Natural killer cell (primary cell): Measurements from ENCODE around the gene MCEMP1. TPM values are rescaled to one million over a fixed set of nuclear protein-coding genes. Genes with fewer than 3 reads are reported as not detected.
A peak's percentile ranks its signal among the peaks of the same experiment; 100 is the strongest.

Experiments
- ATAC-seq, 3 donors: fragments of 150-1000 bp in 2 of 3; fragments of 200-7000 bp in 1 of 3; cut with Tn5 transposase; 1 replicate in 1 of 3; 2 replicates in 2 of 3; pipeline ENCODE4 v1.10.0; 2021; ENCODE audit warnings: mild to moderate bottlenecking in 2 of 3, moderate library complexity in 2 of 3
- DNase-seq, 2 donors: peaks; one replicate each; pipeline versions ENCODE4 v3.0.0 to v3.0.0-alpha.2; 2013 to 2021; ENCODE audit warnings: mixed read lengths in 1 of 2
- H3K27ac ChIP-seq: one replicate; pipeline ENCODE4 v1.5.1; 2013; ENCODE audit warnings: mild to moderate bottlenecking, low read length
- H3K27me3 ChIP-seq: one replicate; pipeline ENCODE4 v1.6.1; 2013; ENCODE audit warnings: low read length; ENCODE audit not compliant: control insufficient read depth, insufficient read depth
- H3K36me3 ChIP-seq: one replicate; pipeline ENCODE4 v1.6.1; 2013; ENCODE audit warnings: low read length; ENCODE audit not compliant: control insufficient read depth, insufficient read depth
- H3K4me1 ChIP-seq: one replicate; pipeline ENCODE4 v1.6.1; 2013; ENCODE audit warnings: low read length; ENCODE audit not compliant: control insufficient read depth, insufficient read depth
- H3K4me3 ChIP-seq: one replicate; pipeline ENCODE4 v1.5.1; 2013; ENCODE audit warnings: low read length
- H3K9me3 ChIP-seq: one replicate; pipeline ENCODE4 v1.6.1; 2013; ENCODE audit warnings: low read length; ENCODE audit not compliant: control insufficient read depth, insufficient read depth
- H3K27ac Mint-ChIP-seq, 2 donors: one replicate each; pipeline ENCODE4 v1.8.0; 2022; ENCODE audit warnings: mild to moderate bottlenecking in 2 of 2, mixed read lengths in 2 of 2, moderate library complexity in 1 of 2
- H3K27me3 Mint-ChIP-seq, 2 donors: one replicate each; pipeline ENCODE4 v1.8.0; 2022; ENCODE audit warnings: low read depth in 2 of 2, mixed read lengths in 2 of 2
- H3K36me3 Mint-ChIP-seq: one replicate; pipeline ENCODE4 v1.8.0; 2022; ENCODE audit warnings: mixed read lengths
- H3K4me1 Mint-ChIP-seq, 2 donors: one replicate each; pipeline ENCODE4 v1.8.0; 2022; ENCODE audit warnings: mixed read lengths in 2 of 2
- H3K4me3 Mint-ChIP-seq: one replicate; pipeline ENCODE4 v1.8.0; 2022; ENCODE audit warnings: mild to moderate bottlenecking, moderate library complexity, mixed read lengths
- H3K9me3 Mint-ChIP-seq, 2 donors: one replicate each; pipeline ENCODE4 v1.8.0; 2022; ENCODE audit warnings: mixed read lengths in 2 of 2
- WGBS: methylation state at CpG from one replicate; pipeline ENCODE4 v1.1.7; 2013; ENCODE audit warnings: missing lambda C conversion rate; ENCODE audit not compliant: insufficient coverage; 5-methylcytosine and 5-hydroxymethylcytosine counted together
- intact Hi-C: fragments of 100-400 bp; cut with micrococcal nuclease; formaldehyde crosslinking; loops from one replicate; pipeline ENCODE4 v1.14.2; 2022
- total RNA-seq, 4 donors: library from RNA; stranded (reverse); fragments of 120-200 nt in 1 of 4; gene quantifications; one replicate each; pipeline versions ENCODE4 v1.2.3 to v1.2.4, GENCODE V29; 2013 to 2022
- TF ChIP-seq, protein P1 (sequence below): fragments of 200-600 bp; IDR thresholded peaks from one replicate; pipeline ENCODE4 v1.8.0; 2022; ENCODE audit warnings: antibody characterized with exemption

The MCEMP1 gene
- total RNA-seq, 3 donors from 2014 or later (not counting 1 experiment from before 2014, with no cell fraction given): 0.59 to 4.8 (median 1.8) TPM

DNA sequence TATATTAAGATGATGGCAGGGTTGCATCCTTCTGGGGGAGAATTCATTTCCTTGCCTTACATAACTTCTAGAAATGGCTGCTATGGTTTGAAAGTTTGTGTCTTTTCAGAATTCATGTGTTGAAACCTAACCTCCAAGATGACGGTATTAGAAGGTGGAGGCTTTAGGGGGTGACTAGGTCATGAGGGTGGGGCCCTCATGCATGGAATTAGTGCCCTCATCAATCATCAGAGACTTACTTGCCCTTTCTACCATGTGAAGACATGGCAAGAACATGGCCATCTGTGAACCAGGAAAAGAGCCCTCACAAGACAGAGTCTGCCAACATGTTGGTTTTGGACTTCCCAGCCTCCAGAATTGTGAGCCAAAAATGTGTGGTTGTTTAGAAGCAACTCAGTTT lies 39.9 kb downstream of the MCEMP1 start:
- ATAC-seq (no peak), DNase-seq (no peak)
- no peaks in the 10 kb centered on the region for H3K36me3 Mint-ChIP-seq
- H3K4me3 Mint-ChIP-seq: no peak overlapping the region
- WGBS: 100% methylated on average over 1 of the region's 1 CpG
- Histone ChIP-seq H3K4me1 (peaks cover 10% of the 10 kb centered on the region), H3K27me3 (no peaks in the 10 kb centered on the region), H3K36me3 (no peaks in the 10 kb centered on the region), H3K9me3 (peaks cover 4% of the 10 kb centered on the region), H3K4me3 (no peak overlapping the region), H3K27ac (no peak overlapping the region)
- intact Hi-C loops: no loop called here
- H3K27ac Mint-ChIP-seq: no peak overlapping the region
- H3K9me3 Mint-ChIP-seq: no peaks in the 10 kb centered on the region
- H3K4me1 Mint-ChIP-seq: no peaks in the 10 kb centered on the region
- TF ChIP-seq, protein P1, sequence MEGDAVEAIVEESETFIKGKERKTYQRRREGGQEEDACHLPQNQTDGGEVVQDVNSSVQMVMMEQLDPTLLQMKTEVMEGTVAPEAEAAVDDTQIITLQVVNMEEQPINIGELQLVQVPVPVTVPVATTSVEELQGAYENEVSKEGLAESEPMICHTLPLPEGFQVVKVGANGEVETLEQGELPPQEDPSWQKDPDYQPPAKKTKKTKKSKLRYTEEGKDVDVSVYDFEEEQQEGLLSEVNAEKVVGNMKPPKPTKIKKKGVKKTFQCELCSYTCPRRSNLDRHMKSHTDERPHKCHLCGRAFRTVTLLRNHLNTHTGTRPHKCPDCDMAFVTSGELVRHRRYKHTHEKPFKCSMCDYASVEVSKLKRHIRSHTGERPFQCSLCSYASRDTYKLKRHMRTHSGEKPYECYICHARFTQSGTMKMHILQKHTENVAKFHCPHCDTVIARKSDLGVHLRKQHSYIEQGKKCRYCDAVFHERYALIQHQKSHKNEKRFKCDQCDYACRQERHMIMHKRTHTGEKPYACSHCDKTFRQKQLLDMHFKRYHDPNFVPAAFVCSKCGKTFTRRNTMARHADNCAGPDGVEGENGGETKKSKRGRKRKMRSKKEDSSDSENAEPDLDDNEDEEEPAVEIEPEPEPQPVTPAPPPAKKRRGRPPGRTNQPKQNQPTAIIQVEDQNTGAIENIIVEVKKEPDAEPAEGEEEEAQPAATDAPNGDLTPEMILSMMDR: no peak
- peaks cover 0 to 5% of the 10 kb centered on the region in 2 donors for H3K27me3 Mint-ChIP-seq

DNA sequence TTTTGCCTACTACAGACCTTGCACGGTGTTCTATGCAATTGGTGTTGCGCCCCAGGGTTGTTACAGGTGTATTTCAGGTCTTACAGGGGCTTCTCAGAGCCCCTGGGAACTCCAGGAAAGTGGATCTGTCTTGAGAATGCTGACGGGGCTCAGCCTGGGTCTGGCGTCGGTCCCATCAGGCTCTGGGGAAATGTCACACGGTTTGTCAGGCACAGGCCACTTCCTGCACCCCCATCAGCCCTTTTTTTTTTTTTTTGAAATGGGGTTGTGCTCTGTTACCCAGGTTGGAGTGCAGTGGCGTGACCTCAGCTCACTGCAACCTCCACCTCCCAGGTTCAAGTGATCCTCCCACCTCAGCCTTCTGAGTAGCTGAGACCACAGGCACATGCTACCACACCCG lies 41.8 kb downstream of the MCEMP1 start:
- Mint-ChIP-seq H3K9me3 (no peaks in the 10 kb centered on the region), H3K36me3 (no peaks in the 10 kb centered on the region), H3K27ac (no peak overlapping the region), H3K27me3 (peaks cover 0 to 5% of the 10 kb centered on the region in 2 donors), H3K4me3 (no peak overlapping the region), H3K4me1 (no peaks in the 10 kb centered on the region)
- no peaks in the 10 kb centered on the region for H3K36me3 ChIP-seq
- intact Hi-C loops: no loop called here
- ATAC-seq (peak in 1 of 3 donors; percentile 48), DNase-seq (peak in 1 of 2 donors; percentile 57)
- no peak overlapping the region for H3K4me3 ChIP-seq
- TF ChIP-seq, protein P1: no peak
- 27% methylated on average over 8 of the region's 8 CpGs for WGBS
- no peaks in the 10 kb centered on the region for H3K27me3 ChIP-seq
- peaks cover 4% of the 10 kb centered on the region for H3K9me3 ChIP-seq
- H3K4me1 ChIP-seq: peaks cover 10% of the 10 kb centered on the region
- no peak overlapping the region for H3K27ac ChIP-seq

DNA sequence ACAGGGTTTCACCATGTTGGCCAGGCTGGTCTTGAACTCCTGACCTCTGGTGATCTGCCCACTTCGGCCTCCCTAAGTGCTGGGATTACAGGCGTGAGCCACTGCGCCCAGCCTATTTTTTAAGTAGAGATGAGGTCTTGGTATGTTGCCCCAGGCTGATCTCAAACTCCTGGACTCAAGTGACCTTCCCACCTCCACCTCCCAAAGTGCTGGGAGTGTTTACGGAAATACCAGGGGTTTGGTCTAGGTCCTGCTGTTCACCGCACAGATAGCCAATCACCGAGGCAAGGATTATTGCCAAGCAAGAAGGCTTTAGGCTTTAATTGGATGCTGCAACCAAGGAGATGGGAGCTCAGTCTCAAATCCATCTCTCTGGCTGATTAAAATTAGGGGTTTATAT lies 43.5 kb downstream of the MCEMP1 start:
- Histone ChIP-seq H3K4me1 (peaks cover 10% of the 10 kb centered on the region), H3K9me3 (peaks cover 4% of the 10 kb centered on the region), H3K27ac (no peak overlapping the region), H3K4me3 (no peak overlapping the region), H3K36me3 (no peaks in the 10 kb centered on the region), H3K27me3 (no peaks in the 10 kb centered on the region)
- ATAC-seq (no peak), DNase-seq (no peak)
- Mint-ChIP-seq H3K4me3 (no peak overlapping the region), H3K36me3 (no peaks in the 10 kb centered on the region), H3K9me3 (no peaks in the 10 kb centered on the region), H3K27me3 (peaks cover 0 to 5% of the 10 kb centered on the region in 2 donors), H3K4me1 (no peaks in the 10 kb centered on the region), H3K27ac (no peak overlapping the region)
- 97% methylated on average over 6 of the region's 6 CpGs for WGBS
- TF ChIP-seq, protein P1: no peak
- intact Hi-C loops: no loop called here

DNA sequence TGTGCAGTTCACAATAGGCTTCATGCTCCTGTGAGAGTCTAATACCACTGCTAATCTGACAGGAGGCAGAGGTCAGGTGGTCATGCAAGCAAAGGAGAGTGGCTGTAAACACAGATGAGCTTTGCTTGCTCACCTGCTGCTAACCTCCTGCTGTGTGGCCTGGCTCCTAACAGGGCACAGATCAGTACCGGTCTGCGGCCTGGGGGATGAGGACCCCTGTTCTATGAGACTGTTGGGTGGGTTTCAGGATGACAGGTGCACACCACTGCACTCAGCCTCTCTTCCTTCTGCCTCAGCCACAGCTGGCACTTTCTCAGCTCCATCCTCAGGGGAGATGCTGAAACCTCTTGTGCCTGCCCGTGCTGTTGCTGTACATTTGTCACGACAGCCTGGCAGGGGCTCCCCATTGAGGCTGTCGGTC lies 45.4 kb downstream of the MCEMP1 start:
- peaks cover 10% of the 10 kb centered on the region for H3K4me1 ChIP-seq
- H3K36me3 ChIP-seq: no peaks in the 10 kb centered on the region
- Mint-ChIP-seq H3K4me3 (no peak overlapping the region), H3K4me1 (no peaks in the 10 kb centered on the region), H3K27ac (no peak overlapping the region), H3K9me3 (no peaks in the 10 kb centered on the region), H3K27me3 (peaks cover 2 to 4% of the 10 kb centered on the region in 2 donors), H3K36me3 (no peaks in the 10 kb centered on the region)
- DNase-seq: no peak
- WGBS: 66% methylated on average over 5 of the region's 5 CpGs
- TF ChIP-seq, protein P1: no peak
- no peaks in the 10 kb centered on the region for H3K27me3 ChIP-seq
- no peak overlapping the region for H3K4me3 ChIP-seq
- H3K27ac ChIP-seq: no peak overlapping the region
- H3K9me3 ChIP-seq: no peaks in the 10 kb centered on the region
- no peak for ATAC-seq
- intact Hi-C loops: no loop called here
